22Rv1 (cell line): Measurements from ENCODE around the gene SDK2.

Experiments used
- H3K27ac ChIP-seq: fragments of 450-650 bp; 2 replicates; pipeline ENCODE4 v1.5.1; 2017
- ZFX ChIP-seq: fragments of 450-650 bp; IDR thresholded peaks from 2 replicates; pipeline ENCODE4 v1.6.1; 2017; ENCODE audit warnings: antibody characterized with exemption, borderline replicate concordance
- TF ChIP-seq, protein P1 (sequence below): fragments of 450-650 bp; IDR thresholded peaks from 2 replicates; pipeline ENCODE4 v1.5.1; 2017; ENCODE audit warnings: mild to moderate bottlenecking

SDK2 gene

DNA sequence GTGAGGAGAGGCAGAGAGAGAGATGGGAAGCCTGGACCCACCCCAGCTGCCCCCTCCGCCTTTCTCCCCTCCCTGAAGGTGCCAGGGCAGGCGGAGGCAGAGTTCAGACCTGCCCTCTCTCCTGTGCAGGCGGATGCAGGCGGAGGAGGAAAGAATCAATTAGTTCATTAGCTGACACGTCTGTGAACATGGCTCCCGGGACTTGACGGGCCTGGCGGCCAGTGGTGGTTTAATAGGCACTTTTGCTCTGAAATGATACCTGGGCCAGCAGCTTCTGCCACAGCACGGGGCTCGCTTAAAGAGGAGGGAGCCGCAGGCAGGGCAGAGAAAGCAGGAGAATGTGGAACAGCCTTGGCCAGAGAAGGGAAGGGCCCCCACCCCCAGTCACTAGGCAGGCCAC, 98.1 kb downstream of the SDK2 start:
- H3K27ac ChIP-seq, result no peak overlapping the region
- TF ChIP-seq ZFX, result no peak
- TF ChIP-seq, protein P1, sequence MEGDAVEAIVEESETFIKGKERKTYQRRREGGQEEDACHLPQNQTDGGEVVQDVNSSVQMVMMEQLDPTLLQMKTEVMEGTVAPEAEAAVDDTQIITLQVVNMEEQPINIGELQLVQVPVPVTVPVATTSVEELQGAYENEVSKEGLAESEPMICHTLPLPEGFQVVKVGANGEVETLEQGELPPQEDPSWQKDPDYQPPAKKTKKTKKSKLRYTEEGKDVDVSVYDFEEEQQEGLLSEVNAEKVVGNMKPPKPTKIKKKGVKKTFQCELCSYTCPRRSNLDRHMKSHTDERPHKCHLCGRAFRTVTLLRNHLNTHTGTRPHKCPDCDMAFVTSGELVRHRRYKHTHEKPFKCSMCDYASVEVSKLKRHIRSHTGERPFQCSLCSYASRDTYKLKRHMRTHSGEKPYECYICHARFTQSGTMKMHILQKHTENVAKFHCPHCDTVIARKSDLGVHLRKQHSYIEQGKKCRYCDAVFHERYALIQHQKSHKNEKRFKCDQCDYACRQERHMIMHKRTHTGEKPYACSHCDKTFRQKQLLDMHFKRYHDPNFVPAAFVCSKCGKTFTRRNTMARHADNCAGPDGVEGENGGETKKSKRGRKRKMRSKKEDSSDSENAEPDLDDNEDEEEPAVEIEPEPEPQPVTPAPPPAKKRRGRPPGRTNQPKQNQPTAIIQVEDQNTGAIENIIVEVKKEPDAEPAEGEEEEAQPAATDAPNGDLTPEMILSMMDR, result no peak

DNA sequence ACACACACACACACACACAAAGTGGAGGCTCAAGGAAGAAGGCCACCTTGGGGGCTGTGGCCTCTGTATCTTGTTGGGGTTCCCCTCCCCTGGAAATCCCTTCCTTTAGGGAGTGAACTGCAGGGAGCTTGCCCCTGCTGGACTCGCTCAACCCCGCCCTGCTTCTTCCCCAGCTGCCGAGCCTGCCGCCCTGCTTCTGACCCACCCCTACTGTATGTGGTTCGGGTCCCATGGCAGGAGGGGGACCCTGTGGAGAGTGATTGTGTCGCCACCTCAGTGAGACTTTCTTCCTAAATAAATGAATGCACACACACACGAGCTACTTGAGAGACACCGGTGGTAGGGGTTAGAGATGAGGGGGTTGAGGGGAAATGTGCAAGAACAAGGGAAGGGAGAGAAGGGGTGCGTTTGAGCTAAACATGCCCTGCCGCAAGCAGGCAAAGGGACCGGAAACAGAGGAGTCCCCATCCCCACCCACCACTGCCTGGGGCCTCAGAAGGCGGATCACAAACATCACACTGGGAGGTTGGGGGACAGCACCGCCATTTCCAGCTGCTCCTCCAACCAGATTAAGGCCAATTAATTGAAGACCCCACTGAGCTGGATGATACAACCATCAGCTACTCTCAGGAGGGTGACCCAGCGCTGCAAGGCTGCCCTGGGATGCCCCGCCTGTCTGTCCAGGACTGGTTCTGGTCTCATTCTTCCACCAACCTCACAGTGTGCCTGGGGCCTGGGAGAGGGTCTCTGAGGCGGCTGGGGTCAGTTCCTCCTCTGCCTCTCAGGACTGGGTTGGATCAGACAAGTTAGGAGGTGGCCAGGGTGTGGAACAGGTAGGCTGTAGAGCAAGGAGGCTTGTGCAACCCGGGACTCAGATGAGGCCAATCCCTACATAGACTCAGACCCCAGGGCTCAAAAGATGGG, 98.9 kb downstream of the SDK2 start:
- TF ChIP-seq ZFX, result no peak
- H3K27ac ChIP-seq, result no peak overlapping the region

DNA sequence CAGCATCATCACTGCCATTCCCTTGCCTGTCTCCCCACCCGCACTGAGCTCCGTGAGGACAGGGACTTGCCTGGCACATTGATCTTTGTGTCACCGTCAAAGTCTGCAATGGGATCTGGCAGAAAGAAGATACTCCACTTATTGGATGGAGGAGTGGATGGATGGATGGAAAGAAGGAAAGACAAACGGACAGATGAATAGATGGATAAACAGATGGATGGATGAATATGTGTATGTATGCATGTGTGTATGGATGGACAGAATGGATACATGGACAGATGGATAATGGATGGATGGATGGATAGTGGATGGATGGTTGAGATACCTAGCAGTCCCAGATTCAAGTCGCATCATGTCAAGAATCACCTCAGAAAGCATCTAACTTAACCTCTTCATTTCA, 99.9 kb downstream of the SDK2 start:
- H3K27ac ChIP-seq, result no peak overlapping the region
- TF ChIP-seq ZFX, result no peak
- TF ChIP-seq, protein P1, result no peak

DNA sequence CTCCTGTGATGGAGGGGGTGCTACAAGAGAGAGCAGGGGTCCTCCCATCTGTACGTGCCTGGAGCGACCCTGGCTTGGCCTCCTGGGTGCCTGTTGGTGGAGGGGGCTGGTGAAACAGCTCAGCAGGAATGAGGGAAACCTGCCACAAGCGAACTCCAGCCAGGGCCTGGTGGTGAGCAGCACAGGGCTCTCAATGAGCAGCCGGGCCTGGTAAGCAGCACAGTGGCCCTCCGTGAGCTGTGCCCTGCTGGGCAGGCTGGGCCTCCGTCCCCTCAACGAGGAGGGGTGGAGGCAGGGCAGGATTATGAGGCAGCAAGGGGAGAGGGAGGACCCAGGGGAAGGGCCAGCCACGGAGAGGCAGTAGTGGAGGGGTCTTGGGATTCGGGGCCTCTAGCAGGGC, 101.9 kb downstream of the SDK2 start:
- no peak overlapping the region for H3K27ac ChIP-seq
- TF ChIP-seq, protein P1, result no peak

DNA sequence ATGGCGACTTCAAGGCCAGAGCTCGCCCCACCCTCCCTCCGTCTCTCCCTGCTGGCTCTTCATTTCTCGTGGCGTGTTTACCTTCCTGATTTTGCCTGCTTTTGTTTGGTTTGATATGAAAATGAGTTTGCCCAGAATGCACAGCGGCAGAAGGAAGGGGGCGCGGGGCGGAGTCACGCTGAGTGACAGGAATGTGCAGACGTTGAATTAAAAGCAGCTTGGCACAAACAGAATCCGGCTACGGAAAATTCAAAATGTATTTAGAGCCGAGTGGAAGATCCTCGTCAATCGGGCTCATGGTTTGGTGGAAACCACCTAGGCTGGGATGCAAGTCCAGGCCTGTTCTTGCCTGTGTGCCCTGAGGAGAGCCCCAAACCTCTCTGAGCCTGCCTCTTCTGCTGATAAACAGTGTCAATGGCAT, 102.7 kb downstream of the SDK2 start:
- no peak overlapping the region for H3K27ac ChIP-seq
- no peak for TF ChIP-seq ZFX
- TF ChIP-seq, protein P1, result no peak

DNA sequence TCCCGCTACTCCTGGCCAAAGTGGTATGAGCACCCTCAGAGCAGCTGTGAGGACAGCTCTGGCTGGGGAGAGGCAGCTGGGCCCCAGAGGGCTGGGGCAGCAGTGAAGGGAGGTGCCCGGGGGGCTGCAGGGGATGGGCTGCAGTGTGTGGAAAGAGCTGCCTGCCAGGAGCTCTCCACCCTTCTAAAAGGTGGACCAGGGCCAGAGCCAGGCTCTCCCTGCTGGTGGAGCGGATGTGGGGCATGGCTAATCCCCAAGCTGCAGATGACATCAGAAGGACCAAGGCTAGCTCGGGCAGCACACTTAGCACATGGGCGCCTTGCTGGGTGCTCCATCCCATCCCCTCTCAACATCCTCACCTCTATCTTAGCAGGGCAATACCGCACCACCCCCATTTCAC, 103.1 kb downstream of the SDK2 start:
- no peak overlapping the region for H3K27ac ChIP-seq
- TF ChIP-seq, protein P1, result no peak
- no peak for TF ChIP-seq ZFX

DNA sequence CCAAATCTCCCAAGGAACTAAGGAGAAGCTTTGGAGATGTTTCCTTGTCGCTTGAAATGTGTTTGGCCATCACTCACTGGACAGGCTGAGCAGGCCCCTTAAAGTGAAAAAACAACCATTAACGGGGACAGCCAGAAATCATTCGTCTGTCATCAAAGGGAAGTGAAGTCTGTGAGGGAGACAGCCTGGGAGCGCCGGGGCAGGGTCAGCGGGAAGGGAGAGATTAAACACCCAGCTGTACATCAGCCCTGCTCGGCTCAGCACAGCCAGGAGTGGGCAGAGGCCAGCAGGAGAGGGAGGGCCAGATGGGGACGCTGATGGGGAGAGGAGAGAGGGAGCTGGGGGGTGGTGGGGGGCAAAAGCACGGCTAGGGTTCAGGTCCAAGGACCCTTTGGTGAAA, 105.1 kb downstream of the SDK2 start:
- no peak overlapping the region for H3K27ac ChIP-seq
- TF ChIP-seq, protein P1, result no peak
- no peak for TF ChIP-seq ZFX

DNA sequence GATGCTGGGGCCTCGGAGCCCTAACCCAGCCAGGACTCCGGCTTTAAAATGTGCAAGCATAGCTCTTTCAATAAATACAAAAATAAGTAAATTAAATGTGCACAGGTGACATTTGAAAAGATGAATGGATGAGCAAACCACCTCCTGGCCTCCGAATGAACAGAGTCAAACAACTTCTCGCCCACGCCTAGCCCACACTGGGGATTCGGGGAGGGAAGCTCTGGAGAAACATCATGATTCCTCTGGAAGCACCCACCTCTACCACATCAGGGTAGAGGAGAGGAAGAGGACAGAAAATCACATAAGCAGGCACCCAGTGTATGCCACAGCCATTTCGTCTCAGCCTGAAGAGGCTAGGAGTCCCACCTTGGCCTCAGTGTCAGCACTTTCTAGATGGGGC, 105.8 kb downstream of the SDK2 start:
- H3K27ac ChIP-seq, result no peak overlapping the region
- TF ChIP-seq, protein P1, result no peak
- TF ChIP-seq ZFX, result no peak
